AG09319 (cell line): ENCODE results near the gene CUEDC1.

Source experiments
- DNase-seq: peaks from one replicate; pipeline ENCODE4 v3.0.0-alpha.2; 2010; ENCODE audit warnings: low read depth; ENCODE audit errors: extremely low read depth
- TF ChIP-seq, protein P1 (sequence below): IDR thresholded peaks from 2 replicates; pipeline ENCODE4 v1.5.1; 2011; ENCODE audit warnings: low read depth, mild to moderate bottlenecking, inconsistent platforms, low read length, moderate library complexity

CUEDC1 gene

DNA sequence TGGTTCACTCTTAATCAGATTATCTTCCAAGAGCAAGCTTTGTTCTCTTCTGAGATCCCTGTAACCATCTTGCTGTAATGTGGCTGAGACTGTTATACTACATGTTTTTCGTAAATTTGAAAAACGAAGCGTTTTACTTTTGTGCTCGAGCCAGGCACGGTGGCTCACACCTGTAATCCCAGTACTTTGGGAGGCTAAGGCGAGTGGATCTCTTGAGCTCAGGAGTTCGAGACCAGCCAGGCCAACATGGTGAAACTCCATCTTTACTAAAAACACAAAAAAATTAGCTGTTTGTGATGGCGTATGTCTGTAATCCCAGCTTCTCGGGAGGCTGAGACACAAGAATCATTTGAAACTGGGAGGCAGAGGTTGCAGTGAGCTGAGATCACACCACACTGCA is 7.8 kb downstream of the CUEDC1 start:
- TF ChIP-seq, protein P1, sequence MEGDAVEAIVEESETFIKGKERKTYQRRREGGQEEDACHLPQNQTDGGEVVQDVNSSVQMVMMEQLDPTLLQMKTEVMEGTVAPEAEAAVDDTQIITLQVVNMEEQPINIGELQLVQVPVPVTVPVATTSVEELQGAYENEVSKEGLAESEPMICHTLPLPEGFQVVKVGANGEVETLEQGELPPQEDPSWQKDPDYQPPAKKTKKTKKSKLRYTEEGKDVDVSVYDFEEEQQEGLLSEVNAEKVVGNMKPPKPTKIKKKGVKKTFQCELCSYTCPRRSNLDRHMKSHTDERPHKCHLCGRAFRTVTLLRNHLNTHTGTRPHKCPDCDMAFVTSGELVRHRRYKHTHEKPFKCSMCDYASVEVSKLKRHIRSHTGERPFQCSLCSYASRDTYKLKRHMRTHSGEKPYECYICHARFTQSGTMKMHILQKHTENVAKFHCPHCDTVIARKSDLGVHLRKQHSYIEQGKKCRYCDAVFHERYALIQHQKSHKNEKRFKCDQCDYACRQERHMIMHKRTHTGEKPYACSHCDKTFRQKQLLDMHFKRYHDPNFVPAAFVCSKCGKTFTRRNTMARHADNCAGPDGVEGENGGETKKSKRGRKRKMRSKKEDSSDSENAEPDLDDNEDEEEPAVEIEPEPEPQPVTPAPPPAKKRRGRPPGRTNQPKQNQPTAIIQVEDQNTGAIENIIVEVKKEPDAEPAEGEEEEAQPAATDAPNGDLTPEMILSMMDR, result no peak
- DNase-seq, result no peak

- TF ChIP-seq, protein P1, result no peak
- no peak for DNase-seq
These were observed 8.3 kb downstream of the CUEDC1 start for GRCh38 chr17:57946798-57947358.

- no peak for DNase-seq
- TF ChIP-seq, protein P1, result no peak
These were observed 9.0 kb downstream of the CUEDC1 start for GRCh38 chr17:57945996-57946797.

GRCh38 chr17:57944908-57945307 is 10.3 kb downstream of the CUEDC1 start:
- no peak for DNase-seq
- TF ChIP-seq, protein P1, result no peak

GRCh38 chr17:57943645-57944044 is 11.6 kb downstream of the CUEDC1 start:
- TF ChIP-seq, protein P1, result no peak
- DNase-seq, result no peak

DNA sequence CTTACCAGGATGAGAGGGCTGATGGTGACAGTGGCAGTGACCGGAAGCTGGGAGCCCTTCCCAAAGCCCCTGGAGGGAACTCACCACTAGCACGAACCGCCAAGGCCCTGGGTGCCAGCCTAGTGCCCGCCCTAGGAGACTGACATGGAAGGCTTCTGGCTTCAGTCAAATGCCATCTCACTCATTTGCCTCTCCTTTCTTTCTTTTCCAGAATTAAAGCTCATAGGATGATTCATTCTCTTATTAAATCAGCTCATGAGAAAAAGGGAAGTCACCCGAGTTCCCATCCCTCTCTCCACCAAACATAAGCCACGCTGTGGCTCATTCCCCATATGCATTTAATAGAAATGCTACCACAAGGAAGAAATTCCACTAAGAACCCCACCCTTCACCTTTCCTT is 12.1 kb downstream of the CUEDC1 start:
- TF ChIP-seq, protein P1, result no peak
- no peak for DNase-seq

DNA sequence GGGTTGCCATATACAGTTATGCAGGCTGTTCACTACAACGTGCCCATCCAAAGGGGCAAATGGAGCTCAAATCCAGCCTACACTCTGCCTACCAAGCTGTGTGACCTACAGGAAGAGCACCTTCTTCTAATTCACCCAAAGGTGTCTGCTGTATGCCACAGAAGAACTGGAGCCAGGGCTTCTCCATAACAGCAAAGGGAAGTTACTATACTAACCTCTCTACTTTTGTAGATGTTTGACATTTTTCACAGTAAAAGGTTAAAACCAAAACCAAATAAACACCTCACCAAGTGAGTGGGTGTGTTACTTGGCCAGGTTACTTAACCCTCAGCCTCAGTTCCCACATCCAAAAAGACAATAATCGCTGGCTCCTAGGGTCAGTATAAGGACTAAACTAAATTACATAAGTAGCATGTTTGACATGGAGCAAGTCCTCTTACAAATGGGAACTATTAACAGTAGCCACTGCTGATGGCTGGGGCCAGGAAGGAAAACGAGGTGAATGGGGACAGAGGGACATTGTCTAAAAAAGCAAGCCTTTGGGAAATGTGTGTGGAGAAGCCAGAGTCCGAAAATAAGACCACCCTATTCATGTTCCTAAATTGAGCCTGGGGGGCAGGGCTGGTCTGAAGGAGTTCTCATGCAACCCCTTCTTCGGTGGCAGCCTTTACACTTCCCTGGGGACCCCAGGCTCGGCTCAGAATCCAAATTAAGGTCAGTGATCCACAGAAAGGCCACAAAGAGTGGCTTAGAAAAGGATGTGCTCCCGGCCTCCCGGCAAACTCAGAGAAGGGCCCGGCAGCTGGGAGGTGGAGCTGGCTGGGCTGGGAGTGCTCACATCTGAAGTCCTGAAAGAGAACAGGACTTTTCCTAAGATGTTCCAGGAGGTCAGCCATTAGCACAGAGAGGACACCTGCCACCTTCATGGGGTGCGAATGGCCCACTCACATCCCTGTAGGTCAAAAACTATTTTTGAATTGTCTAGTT is 13.5 kb downstream of the CUEDC1 start:
- no peak for DNase-seq
- TF ChIP-seq, protein P1, result no peak
